Measurements from ENCODE around the gene IRF9. TPM values are rescaled to one million over a fixed set of nuclear protein-coding genes. Genes with fewer than 3 reads are reported as not detected.

IRF9 gene
- polyA plus RNA-seq, 2 donors = 35.0 to 43.5 TPM

GRCh38 chr14:24156840-24157239, 4.2 kb upstream of the IRF9 start:
- peaks cover 17 to 33% of the 10 kb centered on the region in 2 donors for H3K36me3 ChIP-seq (ENCODE audit: control insufficient read depth in 2 of 2, insufficient read depth in 2 of 2, low read length in 1 of 2)
- H3K4me3 ChIP-seq (ENCODE audit: low read depth in 1 of 2, low read length in 2 of 2) = no peak overlapping the region
- no peaks in the 10 kb centered on the region for H3K27me3 ChIP-seq (ENCODE audit: control insufficient read depth in 1 of 2, insufficient read depth in 2 of 2, low read length in 2 of 2)
- WGBS, 2 donors = 81 to 96% methylated on average over 1 of the region's 1 CpG
- peaks cover 0 to 6% of the 10 kb centered on the region in 2 donors for H3K4me1 ChIP-seq (ENCODE audit: control insufficient read depth in 2 of 2, insufficient read depth in 2 of 2, low read length in 1 of 2)
- peak overlapping the region in 1 of 2 donors; percentile 43 for H3K27ac ChIP-seq (ENCODE audit: low read depth in 2 of 2, low read length in 1 of 2)
- no peaks in the 10 kb centered on the region for H3K9me3 ChIP-seq (ENCODE audit: control insufficient read depth in 2 of 2, insufficient read depth in 1 of 2, low read depth in 1 of 2, low read length in 1 of 2)

DNA sequence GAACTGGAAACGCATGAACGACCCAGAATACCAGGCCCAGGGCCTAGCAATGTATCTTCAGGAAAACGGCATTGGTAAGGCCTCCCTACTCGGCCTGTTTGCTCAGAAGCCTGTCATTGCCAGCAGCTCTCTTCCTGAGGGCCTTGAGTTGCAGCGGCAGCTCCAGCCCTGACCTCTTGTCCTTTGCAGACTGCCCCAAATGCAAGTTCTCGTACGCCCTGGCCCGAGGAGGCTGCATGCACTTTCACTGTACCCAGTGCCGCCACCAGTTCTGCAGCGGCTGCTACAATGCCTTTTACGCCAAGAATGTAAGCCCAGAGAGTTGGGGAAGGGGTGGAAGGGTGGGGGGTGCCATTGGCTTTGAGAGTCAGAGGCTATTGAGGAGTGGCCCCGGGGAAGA, 3.7 kb upstream of the IRF9 start:
- no peak overlapping the region for H3K4me3 ChIP-seq (ENCODE audit: low read depth in 1 of 2, low read length in 2 of 2)
- H3K36me3 ChIP-seq (ENCODE audit: control insufficient read depth in 2 of 2, insufficient read depth in 2 of 2, low read length in 1 of 2) = peaks cover 17 to 32% of the 10 kb centered on the region in 2 donors
- WGBS, 2 donors = 63 to 72% methylated on average over 12 of the region's 12 CpGs
- peaks cover 0 to 11% of the 10 kb centered on the region in 2 donors for H3K4me1 ChIP-seq (ENCODE audit: control insufficient read depth in 2 of 2, insufficient read depth in 2 of 2, low read length in 1 of 2)
- no peaks in the 10 kb centered on the region for H3K9me3 ChIP-seq (ENCODE audit: control insufficient read depth in 2 of 2, insufficient read depth in 1 of 2, low read depth in 1 of 2, low read length in 1 of 2)
- H3K27ac ChIP-seq (ENCODE audit: low read depth in 2 of 2, low read length in 1 of 2) = peak overlapping the region in 1 of 2 donors; percentile 43
- H3K27me3 ChIP-seq (ENCODE audit: control insufficient read depth in 1 of 2, insufficient read depth in 2 of 2, low read length in 2 of 2) = no peaks in the 10 kb centered on the region

DNA sequence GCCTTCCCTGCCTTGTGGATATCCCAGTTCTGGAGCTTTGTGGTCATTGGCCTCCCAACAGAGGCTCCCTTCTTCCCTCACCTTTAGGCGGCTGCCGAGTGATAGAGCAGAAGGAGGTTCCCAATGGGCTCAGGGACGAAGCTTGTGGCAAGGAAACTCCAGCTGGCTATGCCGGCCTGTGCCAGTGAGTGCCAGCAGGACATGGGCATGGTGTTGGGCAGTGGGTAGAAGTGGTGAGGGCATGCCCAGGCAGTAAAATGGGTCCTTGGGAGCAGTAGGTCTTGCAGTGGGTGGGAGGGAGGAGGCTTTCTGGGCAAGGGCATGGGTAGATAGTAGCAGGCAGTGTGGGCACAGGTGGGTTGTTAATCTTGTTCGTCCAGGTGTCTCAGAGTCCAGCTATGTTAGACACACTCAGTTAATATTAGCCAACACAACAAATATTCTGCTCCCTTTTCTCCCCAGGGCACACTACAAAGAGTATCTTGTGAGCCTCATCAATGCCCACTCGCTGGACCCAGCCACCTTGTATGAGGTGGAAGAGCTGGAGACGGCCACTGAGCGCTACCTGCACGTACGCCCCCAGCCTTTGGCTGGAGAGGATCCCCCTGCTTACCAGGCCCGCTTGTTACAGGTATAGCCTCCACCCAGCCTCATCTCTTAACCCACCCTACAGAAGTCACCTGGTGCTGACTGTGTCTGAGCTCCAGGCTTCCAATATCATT, 1.1 kb upstream of the IRF9 start:
- Histone ChIP-seq H3K36me3 (ENCODE audit: control insufficient read depth in 2 of 2, insufficient read depth in 2 of 2, low read length in 1 of 2) (peaks cover 34 to 50% of the 10 kb centered on the region in 2 donors), H3K4me3 (ENCODE audit: low read depth in 1 of 2, low read length in 2 of 2) (no peak overlapping the region), H3K27ac (ENCODE audit: low read depth in 2 of 2, low read length in 1 of 2) (peak overlapping the region in 1 of 2 donors; percentile 80), H3K27me3 (ENCODE audit: control insufficient read depth in 1 of 2, insufficient read depth in 2 of 2, low read length in 2 of 2) (no peaks in the 10 kb centered on the region), H3K4me1 (ENCODE audit: control insufficient read depth in 2 of 2, insufficient read depth in 2 of 2, low read length in 1 of 2) (peaks cover 3 to 15% of the 10 kb centered on the region in 2 donors), H3K9me3 (ENCODE audit: control insufficient read depth in 2 of 2, insufficient read depth in 1 of 2, low read depth in 1 of 2, low read length in 1 of 2) (no peaks in the 10 kb centered on the region)
- WGBS, 2 donors = 85 to 90% methylated on average over 11 of the region's 11 CpGs

- Histone ChIP-seq H3K27me3 (ENCODE audit: control insufficient read depth in 1 of 2, insufficient read depth in 2 of 2, low read length in 2 of 2) (no peaks in the 10 kb centered on the region), H3K4me3 (ENCODE audit: low read depth in 1 of 2, low read length in 2 of 2) (no peak overlapping the region), H3K36me3 (ENCODE audit: control insufficient read depth in 2 of 2, insufficient read depth in 2 of 2, low read length in 1 of 2) (peaks cover 35 to 49% of the 10 kb centered on the region in 2 donors), H3K4me1 (ENCODE audit: control insufficient read depth in 2 of 2, insufficient read depth in 2 of 2, low read length in 1 of 2) (peaks cover 3 to 16% of the 10 kb centered on the region in 2 donors), H3K9me3 (ENCODE audit: control insufficient read depth in 2 of 2, insufficient read depth in 1 of 2, low read depth in 1 of 2, low read length in 1 of 2) (no peaks in the 10 kb centered on the region), H3K27ac (ENCODE audit: low read depth in 2 of 2, low read length in 1 of 2) (peak overlapping the region; percentile 65 to 80)
- WGBS, 2 donors = 90 to 91% methylated on average over 4 of the region's 4 CpGs
Measured at GRCh38 chr14:24160499-24160849, 591 bp upstream of the IRF9 start.

GRCh38 chr14:24162093-24162492, 1.0 kb downstream of the IRF9 start:
- peak overlapping the region; percentile 62 for H3K4me3 ChIP-seq (ENCODE audit: low read depth in 1 of 2, low read length in 2 of 2)
- peaks cover 38 to 48% of the 10 kb centered on the region in 2 donors for H3K36me3 ChIP-seq (ENCODE audit: control insufficient read depth in 2 of 2, insufficient read depth in 2 of 2, low read length in 1 of 2)
- no peaks in the 10 kb centered on the region for H3K27me3 ChIP-seq (ENCODE audit: control insufficient read depth in 1 of 2, insufficient read depth in 2 of 2, low read length in 2 of 2)
- peaks cover 6 to 13% of the 10 kb centered on the region in 2 donors for H3K4me1 ChIP-seq (ENCODE audit: control insufficient read depth in 2 of 2, insufficient read depth in 2 of 2, low read length in 1 of 2)
- peak overlapping the region; percentile 69 to 81 for H3K27ac ChIP-seq (ENCODE audit: low read depth in 2 of 2, low read length in 1 of 2)
- no peaks in the 10 kb centered on the region for H3K9me3 ChIP-seq (ENCODE audit: control insufficient read depth in 2 of 2, insufficient read depth in 1 of 2, low read depth in 1 of 2, low read length in 1 of 2)
- 18 to 27% methylated on average over 8 of the region's 8 CpGs for WGBS, 2 donors

- Histone ChIP-seq H3K4me3 (ENCODE audit: low read depth in 1 of 2, low read length in 2 of 2) (no peak overlapping the region), H3K27me3 (ENCODE audit: control insufficient read depth in 1 of 2, insufficient read depth in 2 of 2, low read length in 2 of 2) (no peaks in the 10 kb centered on the region), H3K9me3 (ENCODE audit: control insufficient read depth in 2 of 2, insufficient read depth in 1 of 2, low read depth in 1 of 2, low read length in 1 of 2) (no peaks in the 10 kb centered on the region), H3K4me1 (ENCODE audit: control insufficient read depth in 2 of 2, insufficient read depth in 2 of 2, low read length in 1 of 2) (peaks cover 6 to 10% of the 10 kb centered on the region in 2 donors), H3K36me3 (ENCODE audit: control insufficient read depth in 2 of 2, insufficient read depth in 2 of 2, low read length in 1 of 2) (peaks cover 28 to 40% of the 10 kb centered on the region in 2 donors), H3K27ac (ENCODE audit: low read depth in 2 of 2, low read length in 1 of 2) (peak overlapping the region in 1 of 2 donors; percentile 47)
- 60 to 68% methylated on average over 14 of the region's 14 CpGs for WGBS, 2 donors
Measured at GRCh38 chr14:24164518-24164991, 3.5 kb downstream of the IRF9 start.

DNA sequence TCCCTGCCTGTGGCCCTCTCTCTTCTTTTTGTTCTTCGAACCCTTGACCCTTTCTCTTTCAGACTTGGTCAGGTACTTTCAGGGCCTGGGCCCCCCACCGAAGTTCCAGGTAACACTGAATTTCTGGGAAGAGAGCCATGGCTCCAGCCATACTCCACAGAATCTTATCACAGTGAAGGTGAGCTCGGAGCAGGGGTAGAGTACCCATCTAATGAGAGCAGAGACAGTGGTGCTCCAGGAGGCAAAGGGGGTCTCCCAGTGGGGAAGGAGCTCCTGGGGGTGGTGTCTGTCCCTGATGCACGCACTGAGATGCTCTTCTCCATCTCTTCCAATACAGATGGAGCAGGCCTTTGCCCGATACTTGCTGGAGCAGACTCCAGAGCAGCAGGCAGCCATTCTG, 4.7 kb downstream of the IRF9 start:
- Histone ChIP-seq H3K9me3 (ENCODE audit: control insufficient read depth in 2 of 2, insufficient read depth in 1 of 2, low read depth in 1 of 2, low read length in 1 of 2) (no peaks in the 10 kb centered on the region), H3K36me3 (ENCODE audit: control insufficient read depth in 2 of 2, insufficient read depth in 2 of 2, low read length in 1 of 2) (peaks cover 27 to 37% of the 10 kb centered on the region in 2 donors), H3K27ac (ENCODE audit: low read depth in 2 of 2, low read length in 1 of 2) (no peak overlapping the region), H3K4me1 (ENCODE audit: control insufficient read depth in 2 of 2, insufficient read depth in 2 of 2, low read length in 1 of 2) (peaks cover 6 to 10% of the 10 kb centered on the region in 2 donors), H3K4me3 (ENCODE audit: low read depth in 1 of 2, low read length in 2 of 2) (no peak overlapping the region), H3K27me3 (ENCODE audit: control insufficient read depth in 1 of 2, insufficient read depth in 2 of 2, low read length in 2 of 2) (no peaks in the 10 kb centered on the region)
- WGBS, 2 donors = 91 to 95% methylated on average over 5 of the region's 5 CpGs

GRCh38 chr14:24167469-24168114, 6.5 kb downstream of the IRF9 start:
- Histone ChIP-seq H3K9me3 (ENCODE audit: control insufficient read depth in 2 of 2, insufficient read depth in 1 of 2, low read depth in 1 of 2, low read length in 1 of 2) (no peaks in the 10 kb centered on the region), H3K4me1 (ENCODE audit: control insufficient read depth in 2 of 2, insufficient read depth in 2 of 2, low read length in 1 of 2) (peaks cover 6% of the 10 kb centered on the region in 2 donors), H3K27me3 (ENCODE audit: control insufficient read depth in 1 of 2, insufficient read depth in 2 of 2, low read length in 2 of 2) (no peaks in the 10 kb centered on the region), H3K27ac (ENCODE audit: low read depth in 2 of 2, low read length in 1 of 2) (peak overlapping the region in 1 of 2 donors; percentile 0), H3K36me3 (ENCODE audit: control insufficient read depth in 2 of 2, insufficient read depth in 2 of 2, low read length in 1 of 2) (peaks cover 27 to 37% of the 10 kb centered on the region in 2 donors), H3K4me3 (ENCODE audit: low read depth in 1 of 2, low read length in 2 of 2) (no peak overlapping the region)
- 86 to 97% methylated on average over 3 of the region's 3 CpGs for WGBS, 2 donors

GRCh38 chr14:24171422-24172260, 10.6 kb downstream of the IRF9 start, which contains the start of gene REC8:
TSS of gene REC8 (plus strand) at chr14:24172080. CDS start at chr14:24172553, 473 bp downstream.
- Histone ChIP-seq H3K9me3 (ENCODE audit: control insufficient read depth in 2 of 2, insufficient read depth in 1 of 2, low read depth in 1 of 2, low read length in 1 of 2) (no peaks in the 10 kb centered on the region), H3K36me3 (ENCODE audit: control insufficient read depth in 2 of 2, insufficient read depth in 2 of 2, low read length in 1 of 2) (peaks cover 2 to 9% of the 10 kb centered on the region in 2 donors), H3K27me3 (ENCODE audit: control insufficient read depth in 1 of 2, insufficient read depth in 2 of 2, low read length in 2 of 2) (no peaks in the 10 kb centered on the region), H3K4me3 (ENCODE audit: low read depth in 1 of 2, low read length in 2 of 2) (peak within 1 kb of the TSS in 1 of 2 donors; percentile 35), H3K4me1 (ENCODE audit: control insufficient read depth in 2 of 2, insufficient read depth in 2 of 2, low read length in 1 of 2) (no peaks in the 10 kb centered on the region), H3K27ac (ENCODE audit: low read depth in 2 of 2, low read length in 1 of 2) (peak within 1 kb of the TSS; percentile 6 to 47)
- 20 to 22% methylated on average over 63 of the region's 63 CpGs for WGBS, 2 donors

All from esophagus (tissue), 2 donors.